22Rv1 (cell line): Measurements from ENCODE around the gene LRRC63.

ENCODE experiments used
- ZFX ChIP-seq: fragments of 450-650 bp; IDR thresholded peaks from 2 replicates; pipeline ENCODE4 v1.6.1; 2017; ENCODE audit warnings: antibody characterized with exemption, borderline replicate concordance
- TF ChIP-seq, protein P1 (sequence below): fragments of 450-650 bp; IDR thresholded peaks from 2 replicates; pipeline ENCODE4 v1.5.1; 2017; ENCODE audit warnings: mild to moderate bottlenecking

DNA sequence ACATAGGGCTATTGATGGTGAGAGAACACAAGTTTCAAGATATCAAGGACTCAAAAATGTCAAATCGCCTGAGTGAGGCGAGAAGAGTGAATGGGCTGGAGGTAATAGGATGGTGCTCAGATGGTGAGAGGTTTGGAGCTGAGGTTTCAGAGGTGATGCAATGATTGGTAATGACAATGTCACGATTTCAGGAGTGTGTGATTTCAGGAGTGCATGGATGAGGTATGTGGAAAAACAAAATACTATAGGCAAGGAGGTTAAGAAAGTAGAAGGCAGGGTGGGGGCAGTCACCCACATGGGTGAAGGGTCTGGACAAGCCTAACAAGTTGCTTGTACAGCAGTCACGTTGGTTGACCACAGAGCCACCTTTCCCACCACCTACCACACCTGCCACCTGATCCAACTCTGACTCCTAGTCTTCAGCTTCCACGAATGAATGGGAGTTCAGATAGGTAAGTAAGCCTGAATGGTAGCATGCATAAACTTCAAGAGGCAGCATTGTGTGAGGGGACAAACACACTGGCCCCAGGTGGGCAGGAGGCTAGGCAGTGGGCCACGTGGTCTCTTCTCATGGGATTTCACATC is 103.9 kb downstream of the LRRC63 start:
- TF ChIP-seq, protein P1, sequence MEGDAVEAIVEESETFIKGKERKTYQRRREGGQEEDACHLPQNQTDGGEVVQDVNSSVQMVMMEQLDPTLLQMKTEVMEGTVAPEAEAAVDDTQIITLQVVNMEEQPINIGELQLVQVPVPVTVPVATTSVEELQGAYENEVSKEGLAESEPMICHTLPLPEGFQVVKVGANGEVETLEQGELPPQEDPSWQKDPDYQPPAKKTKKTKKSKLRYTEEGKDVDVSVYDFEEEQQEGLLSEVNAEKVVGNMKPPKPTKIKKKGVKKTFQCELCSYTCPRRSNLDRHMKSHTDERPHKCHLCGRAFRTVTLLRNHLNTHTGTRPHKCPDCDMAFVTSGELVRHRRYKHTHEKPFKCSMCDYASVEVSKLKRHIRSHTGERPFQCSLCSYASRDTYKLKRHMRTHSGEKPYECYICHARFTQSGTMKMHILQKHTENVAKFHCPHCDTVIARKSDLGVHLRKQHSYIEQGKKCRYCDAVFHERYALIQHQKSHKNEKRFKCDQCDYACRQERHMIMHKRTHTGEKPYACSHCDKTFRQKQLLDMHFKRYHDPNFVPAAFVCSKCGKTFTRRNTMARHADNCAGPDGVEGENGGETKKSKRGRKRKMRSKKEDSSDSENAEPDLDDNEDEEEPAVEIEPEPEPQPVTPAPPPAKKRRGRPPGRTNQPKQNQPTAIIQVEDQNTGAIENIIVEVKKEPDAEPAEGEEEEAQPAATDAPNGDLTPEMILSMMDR, result no peak
- TF ChIP-seq ZFX, result no peak
